ENCODE results near the gene ZRANB2. TPM values are rescaled to one million over a fixed set of nuclear protein-coding genes. Genes with fewer than 3 reads are reported as not detected.

Gene ZRANB2
- total RNA-seq, 4 donors from 2014 or later: 50.3 to 86.2 (median 62.5) TPM

GRCh38 chr1:71049951-71050598 lies 30.8 kb downstream of the ZRANB2 start:
- TF ChIP-seq, protein P1, sequence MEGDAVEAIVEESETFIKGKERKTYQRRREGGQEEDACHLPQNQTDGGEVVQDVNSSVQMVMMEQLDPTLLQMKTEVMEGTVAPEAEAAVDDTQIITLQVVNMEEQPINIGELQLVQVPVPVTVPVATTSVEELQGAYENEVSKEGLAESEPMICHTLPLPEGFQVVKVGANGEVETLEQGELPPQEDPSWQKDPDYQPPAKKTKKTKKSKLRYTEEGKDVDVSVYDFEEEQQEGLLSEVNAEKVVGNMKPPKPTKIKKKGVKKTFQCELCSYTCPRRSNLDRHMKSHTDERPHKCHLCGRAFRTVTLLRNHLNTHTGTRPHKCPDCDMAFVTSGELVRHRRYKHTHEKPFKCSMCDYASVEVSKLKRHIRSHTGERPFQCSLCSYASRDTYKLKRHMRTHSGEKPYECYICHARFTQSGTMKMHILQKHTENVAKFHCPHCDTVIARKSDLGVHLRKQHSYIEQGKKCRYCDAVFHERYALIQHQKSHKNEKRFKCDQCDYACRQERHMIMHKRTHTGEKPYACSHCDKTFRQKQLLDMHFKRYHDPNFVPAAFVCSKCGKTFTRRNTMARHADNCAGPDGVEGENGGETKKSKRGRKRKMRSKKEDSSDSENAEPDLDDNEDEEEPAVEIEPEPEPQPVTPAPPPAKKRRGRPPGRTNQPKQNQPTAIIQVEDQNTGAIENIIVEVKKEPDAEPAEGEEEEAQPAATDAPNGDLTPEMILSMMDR (IDR thresholded peaks at IDR 0.05): peak in 1 of 3 donors; percentile 5

GRCh38 chr1:71047635-71048607 lies 32.9 kb downstream of the ZRANB2 start, which contains the start of gene PTGER3:
Gene PTGER3, minus strand, starts transcription at chr1:71047816. Its CDS starts 239 bp downstream, at chr1:71047577.
- TF ChIP-seq, protein P1 (IDR thresholded peaks at IDR 0.05): no peak
- DNase-seq (ENCODE audit: low spot score) (peak; percentile 55), ATAC-seq (ENCODE audit: low FRiP score) (peak; percentile 63)

More at GRCh38 chr1:71049951-71050598, 30.8 kb downstream of the ZRANB2 start:
- ATAC-seq (ENCODE audit: low FRiP score): peak; percentile 37
- no peak for DNase-seq (ENCODE audit: low spot score)

DNA sequence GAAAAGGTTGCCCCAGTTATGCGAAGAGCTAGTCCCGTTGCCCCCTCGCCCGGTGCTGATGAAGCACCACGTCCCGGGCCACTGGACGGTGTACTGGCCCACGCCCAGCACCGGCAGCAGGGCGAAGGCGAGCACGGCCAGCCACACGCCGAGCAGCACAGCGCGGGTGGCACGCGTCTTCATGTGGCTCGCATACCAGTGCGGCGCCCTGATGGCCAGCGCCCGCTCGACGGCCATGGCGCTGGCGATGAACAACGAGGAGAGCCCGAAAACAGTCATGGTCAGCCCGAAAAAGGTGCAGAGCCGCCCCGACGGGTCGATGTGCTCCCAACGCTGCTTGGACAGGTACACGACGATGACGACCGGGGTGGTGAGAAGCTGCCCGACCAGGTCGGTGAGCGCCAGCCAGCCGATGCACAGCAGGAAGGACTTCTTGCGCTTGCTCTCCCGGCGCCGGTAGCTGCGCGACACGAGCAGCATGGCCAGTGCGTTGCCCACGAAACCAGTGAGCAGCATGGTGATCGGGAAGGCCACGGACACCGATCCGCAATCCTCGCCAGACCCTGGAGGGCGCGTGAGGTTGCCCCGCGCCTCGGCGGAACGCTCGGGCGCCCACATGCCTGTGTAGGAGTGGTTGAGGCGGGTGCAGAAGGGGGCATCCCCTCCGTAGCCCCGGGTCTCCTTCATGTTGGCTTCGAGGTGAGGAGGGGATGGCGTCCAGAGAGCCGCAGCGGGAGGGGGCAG lies 33.8 kb downstream of the ZRANB2 start:
- DNase-seq (ENCODE audit: low spot score) (no peak), ATAC-seq (ENCODE audit: low FRiP score) (peak; percentile 44)
- TF ChIP-seq, protein P1 (IDR thresholded peaks at IDR 0.05): no peak

DNA sequence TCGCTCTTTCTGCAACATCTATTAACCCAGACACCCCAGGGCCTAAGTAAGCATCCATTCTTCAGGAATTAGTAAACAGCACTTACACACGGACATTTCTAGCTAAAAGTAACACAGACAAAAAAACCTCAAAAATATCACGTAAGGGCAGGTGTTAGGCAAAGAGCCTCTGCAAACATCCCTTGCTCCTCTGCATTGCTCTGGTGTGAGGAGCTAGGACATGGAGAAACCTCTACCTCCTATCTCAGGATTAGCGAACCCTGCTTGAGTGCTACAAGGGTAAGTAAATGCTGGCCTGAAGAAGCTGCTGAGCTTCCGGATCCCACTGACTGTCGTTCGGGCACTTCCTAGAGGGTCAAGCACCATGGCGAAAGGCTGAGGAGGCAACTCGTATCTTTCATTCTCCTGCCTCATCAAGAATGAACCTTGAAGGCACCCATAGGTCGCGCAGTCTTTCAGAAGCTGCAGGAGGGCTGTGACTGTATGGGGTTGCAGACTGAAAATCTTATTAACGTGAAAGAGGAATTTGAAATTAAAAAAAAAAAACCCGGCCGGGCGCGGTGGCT lies 35.3 kb downstream of the ZRANB2 start:
- ATAC-seq (ENCODE audit: low FRiP score) (no peak), DNase-seq (ENCODE audit: low spot score) (no peak)
- TF ChIP-seq, protein P1 (IDR thresholded peaks at IDR 0.05): no peak

GRCh38 chr1:71044833-71045232 lies 36.0 kb downstream of the ZRANB2 start:
- ATAC-seq (ENCODE audit: low FRiP score): no peak
- no peak for DNase-seq (ENCODE audit: low spot score)
- TF ChIP-seq, protein P1 (IDR thresholded peaks at IDR 0.05): no peak

DNA sequence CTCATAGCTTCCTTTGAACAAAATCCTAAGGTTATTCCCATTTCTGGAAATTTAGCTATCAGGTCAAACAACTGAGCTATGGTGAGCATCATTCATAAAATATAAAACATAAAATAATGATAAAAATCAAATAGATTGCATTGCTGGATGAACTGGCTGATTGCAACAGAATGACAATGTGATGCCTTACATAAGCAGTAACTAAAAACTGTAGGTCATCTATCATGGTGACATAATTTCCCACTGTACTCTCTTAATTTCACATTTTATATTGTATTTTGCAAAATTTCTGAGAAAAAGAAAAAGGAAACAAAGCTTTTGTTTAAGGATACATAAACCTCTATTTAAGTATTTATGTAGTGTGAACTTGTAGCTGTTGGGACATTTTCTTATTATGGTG lies 37.8 kb downstream of the ZRANB2 start:
- TF ChIP-seq, protein P1 (IDR thresholded peaks at IDR 0.05): no peak
- ATAC-seq (ENCODE audit: low FRiP score): no peak
- DNase-seq (ENCODE audit: low spot score): no peak
